HepG2 (cell line): Measurements from ENCODE around the gene PRKCZ.

Experiments
- GABPA ChIP-seq, 2 experiments: IDR thresholded peaks; 2 replicates each; pipeline ENCODE4 v1.6.1; 2011 to 2016; ENCODE audit warnings: low read depth in 2 of 2, low read length in 1 of 2, missing biosample characterization in 1 of 2, missing genetic modification characterization in 1 of 2
- JUN ChIP-seq: sonication (generic); formaldehyde crosslinking; IDR thresholded peaks from 2 replicates; pipeline ENCODE4 v1.4.0; 2020; ENCODE audit warnings: mild to moderate bottlenecking, missing genetic modification reagents
- ZNF274 ChIP-seq: sonication (generic); formaldehyde crosslinking; IDR thresholded peaks from 2 replicates; pipeline ENCODE4 v1.5.1; 2020; ENCODE audit warnings: mild to moderate bottlenecking, missing genetic modification reagents
- ZZZ3 ChIP-seq: sonication (generic); formaldehyde crosslinking; IDR thresholded peaks from 2 replicates; pipeline ENCODE4 v1.4.0; 2020; ENCODE audit warnings: missing genetic modification reagents, mild to moderate bottlenecking, borderline replicate concordance
- TF ChIP-seq, protein P1 (sequence below): sonication (generic); formaldehyde crosslinking; IDR thresholded peaks from 2 replicates; pipeline ENCODE4 v1.4.0; 2020; ENCODE audit warnings: missing genetic modification reagents
- TF ChIP-seq, protein P2 (sequence below): sonication (generic); formaldehyde crosslinking; IDR thresholded peaks from 2 replicates; pipeline ENCODE4 v1.5.0; 2020; ENCODE audit warnings: missing genetic modification reagents
- TF ChIP-seq, protein P3 (sequence below): sonication (generic); formaldehyde crosslinking; IDR thresholded peaks from one replicate; pipeline ENCODE4 v1.5.1; 2020; ENCODE audit warnings: mild to moderate bottlenecking, missing genetic modification reagents; ENCODE audit errors: not compliant biosample characterization

DNA sequence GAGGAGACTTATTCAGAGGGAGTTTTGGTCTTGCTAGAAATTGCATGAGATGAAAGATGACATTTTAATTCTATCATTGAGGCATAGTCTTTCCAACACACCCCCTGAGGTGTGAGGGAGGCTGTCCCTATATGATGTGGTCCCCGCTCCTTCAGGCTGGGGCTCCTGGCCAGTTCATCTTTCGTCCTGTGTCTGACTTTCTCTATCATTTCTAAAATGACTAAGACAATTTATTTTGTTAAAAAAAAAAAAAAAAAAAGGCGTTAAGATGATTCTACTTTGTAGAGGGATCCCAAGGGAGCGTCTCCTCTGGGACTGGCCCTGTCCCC lies 50.5 kb downstream of the PRKCZ start:
- TF ChIP-seq, protein P1, sequence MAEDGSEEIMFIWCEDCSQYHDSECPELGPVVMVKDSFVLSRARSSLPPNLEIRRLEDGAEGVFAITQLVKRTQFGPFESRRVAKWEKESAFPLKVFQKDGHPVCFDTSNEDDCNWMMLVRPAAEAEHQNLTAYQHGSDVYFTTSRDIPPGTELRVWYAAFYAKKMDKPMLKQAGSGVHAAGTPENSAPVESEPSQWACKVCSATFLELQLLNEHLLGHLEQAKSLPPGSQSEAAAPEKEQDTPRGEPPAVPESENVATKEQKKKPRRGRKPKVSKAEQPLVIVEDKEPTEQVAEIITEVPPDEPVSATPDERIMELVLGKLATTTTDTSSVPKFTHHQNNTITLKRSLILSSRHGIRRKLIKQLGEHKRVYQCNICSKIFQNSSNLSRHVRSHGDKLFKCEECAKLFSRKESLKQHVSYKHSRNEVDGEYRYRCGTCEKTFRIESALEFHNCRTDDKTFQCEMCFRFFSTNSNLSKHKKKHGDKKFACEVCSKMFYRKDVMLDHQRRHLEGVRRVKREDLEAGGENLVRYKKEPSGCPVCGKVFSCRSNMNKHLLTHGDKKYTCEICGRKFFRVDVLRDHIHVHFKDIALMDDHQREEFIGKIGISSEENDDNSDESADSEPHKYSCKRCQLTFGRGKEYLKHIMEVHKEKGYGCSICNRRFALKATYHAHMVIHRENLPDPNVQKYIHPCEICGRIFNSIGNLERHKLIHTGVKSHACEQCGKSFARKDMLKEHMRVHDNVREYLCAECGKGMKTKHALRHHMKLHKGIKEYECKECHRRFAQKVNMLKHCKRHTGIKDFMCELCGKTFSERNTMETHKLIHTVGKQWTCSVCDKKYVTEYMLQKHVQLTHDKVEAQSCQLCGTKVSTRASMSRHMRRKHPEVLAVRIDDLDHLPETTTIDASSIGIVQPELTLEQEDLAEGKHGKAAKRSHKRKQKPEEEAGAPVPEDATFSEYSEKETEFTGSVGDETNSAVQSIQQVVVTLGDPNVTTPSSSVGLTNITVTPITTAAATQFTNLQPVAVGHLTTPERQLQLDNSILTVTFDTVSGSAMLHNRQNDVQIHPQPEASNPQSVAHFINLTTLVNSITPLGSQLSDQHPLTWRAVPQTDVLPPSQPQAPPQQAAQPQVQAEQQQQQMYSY (CRISPR knock-in tag): no peak
- TF ChIP-seq ZNF274 (no peak), JUN (CRISPR knock-in tag) (no peak), ZZZ3 (no peak), GABPA (IDR thresholded peaks at IDR 0.05; ENCODE audit: low read depth, low read length) (no peak), GABPA (CRISPR knock-in tag; IDR thresholded peaks at IDR 0.05; ENCODE audit: low read depth) (no peak)
- TF ChIP-seq, protein P2, sequence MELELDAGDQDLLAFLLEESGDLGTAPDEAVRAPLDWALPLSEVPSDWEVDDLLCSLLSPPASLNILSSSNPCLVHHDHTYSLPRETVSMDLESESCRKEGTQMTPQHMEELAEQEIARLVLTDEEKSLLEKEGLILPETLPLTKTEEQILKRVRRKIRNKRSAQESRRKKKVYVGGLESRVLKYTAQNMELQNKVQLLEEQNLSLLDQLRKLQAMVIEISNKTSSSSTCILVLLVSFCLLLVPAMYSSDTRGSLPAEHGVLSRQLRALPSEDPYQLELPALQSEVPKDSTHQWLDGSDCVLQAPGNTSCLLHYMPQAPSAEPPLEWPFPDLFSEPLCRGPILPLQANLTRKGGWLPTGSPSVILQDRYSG (CRISPR knock-in tag): no peak
- TF ChIP-seq, protein P3, sequence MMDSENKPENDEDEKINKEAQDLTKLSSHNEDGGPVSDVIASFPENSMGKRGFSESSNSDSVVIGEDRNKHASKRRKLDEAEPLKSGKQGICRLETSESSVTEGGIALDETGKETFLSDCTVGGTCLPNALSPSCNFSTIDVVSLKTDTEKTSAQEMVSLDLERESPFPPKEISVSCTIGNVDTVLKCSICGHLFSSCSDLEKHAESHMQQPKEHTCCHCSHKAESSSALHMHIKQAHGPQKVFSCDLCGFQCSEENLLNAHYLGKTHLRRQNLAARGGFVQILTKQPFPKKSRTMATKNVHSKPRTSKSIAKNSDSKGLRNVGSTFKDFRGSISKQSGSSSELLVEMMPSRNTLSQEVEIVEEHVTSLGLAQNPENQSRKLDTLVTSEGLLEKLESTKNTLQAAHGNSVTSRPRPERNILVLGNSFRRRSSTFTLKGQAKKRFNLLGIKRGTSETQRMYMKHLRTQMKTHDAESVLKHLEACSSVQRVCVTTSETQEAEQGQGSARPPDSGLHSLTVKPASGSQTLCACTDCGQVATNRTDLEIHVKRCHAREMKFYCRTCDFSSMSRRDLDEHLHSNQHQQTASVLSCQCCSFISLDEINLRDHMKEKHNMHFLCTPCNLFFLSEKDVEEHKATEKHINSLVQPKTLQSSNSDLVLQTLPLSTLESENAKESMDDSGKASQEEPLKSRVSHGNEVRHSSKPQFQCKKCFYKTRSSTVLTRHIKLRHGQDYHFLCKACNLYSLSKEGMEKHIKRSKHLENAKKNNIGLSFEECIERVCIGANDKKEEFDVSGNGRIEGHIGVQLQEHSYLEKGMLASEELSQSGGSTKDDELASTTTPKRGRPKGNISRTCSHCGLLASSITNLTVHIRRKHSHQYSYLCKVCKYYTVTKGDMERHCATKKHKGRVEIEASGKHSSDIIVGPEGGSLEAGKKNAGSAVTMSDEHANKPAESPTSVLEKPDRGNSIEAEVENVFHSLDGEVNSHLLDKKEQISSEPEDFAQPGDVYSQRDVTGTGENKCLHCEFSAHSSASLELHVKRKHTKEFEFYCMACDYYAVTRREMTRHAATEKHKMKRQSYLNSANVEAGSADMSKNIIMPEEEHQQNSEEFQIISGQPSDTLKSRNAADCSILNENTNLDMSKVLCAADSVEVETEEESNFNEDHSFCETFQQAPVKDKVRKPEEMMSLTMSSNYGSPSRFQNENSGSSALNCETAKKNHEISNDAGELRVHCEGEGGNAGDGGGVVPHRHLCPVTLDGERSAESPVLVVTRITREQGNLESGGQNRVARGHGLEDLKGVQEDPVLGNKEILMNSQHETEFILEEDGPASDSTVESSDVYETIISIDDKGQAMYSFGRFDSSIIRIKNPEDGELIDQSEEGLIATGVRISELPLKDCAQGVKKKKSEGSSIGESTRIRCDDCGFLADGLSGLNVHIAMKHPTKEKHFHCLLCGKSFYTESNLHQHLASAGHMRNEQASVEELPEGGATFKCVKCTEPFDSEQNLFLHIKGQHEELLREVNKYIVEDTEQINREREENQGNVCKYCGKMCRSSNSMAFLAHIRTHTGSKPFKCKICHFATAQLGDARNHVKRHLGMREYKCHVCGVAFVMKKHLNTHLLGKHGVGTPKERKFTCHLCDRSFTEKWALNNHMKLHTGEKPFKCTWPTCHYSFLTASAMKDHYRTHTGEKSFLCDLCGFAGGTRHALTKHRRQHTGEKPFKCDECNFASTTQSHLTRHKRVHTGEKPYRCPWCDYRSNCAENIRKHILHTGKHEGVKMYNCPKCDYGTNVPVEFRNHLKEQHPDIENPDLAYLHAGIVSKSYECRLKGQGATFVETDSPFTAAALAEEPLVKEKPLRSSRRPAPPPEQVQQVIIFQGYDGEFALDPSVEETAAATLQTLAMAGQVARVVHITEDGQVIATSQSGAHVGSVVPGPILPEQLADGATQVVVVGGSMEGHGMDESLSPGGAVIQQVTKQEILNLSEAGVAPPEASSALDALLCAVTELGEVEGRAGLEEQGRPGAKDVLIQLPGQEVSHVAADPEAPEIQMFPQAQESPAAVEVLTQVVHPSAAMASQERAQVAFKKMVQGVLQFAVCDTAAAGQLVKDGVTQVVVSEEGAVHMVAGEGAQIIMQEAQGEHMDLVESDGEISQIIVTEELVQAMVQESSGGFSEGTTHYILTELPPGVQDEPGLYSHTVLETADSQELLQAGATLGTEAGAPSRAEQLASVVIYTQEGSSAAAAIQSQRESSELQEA (CRISPR knock-in tag): no peak
